Activated CD4-positive, alpha-beta T cell treated with anti-CD3 and anti-CD28 coated beads, Interleukin-2, amount 50 U/mL, for 48 hours (primary cell): Measurements from ENCODE around the gene RASSF5.

ENCODE experiments used
- DNase-seq, 2 experiments: peaks; one replicate each; pipeline ENCODE4 v3.0.0-alpha.2; 2020

The RASSF5 gene

DNA sequence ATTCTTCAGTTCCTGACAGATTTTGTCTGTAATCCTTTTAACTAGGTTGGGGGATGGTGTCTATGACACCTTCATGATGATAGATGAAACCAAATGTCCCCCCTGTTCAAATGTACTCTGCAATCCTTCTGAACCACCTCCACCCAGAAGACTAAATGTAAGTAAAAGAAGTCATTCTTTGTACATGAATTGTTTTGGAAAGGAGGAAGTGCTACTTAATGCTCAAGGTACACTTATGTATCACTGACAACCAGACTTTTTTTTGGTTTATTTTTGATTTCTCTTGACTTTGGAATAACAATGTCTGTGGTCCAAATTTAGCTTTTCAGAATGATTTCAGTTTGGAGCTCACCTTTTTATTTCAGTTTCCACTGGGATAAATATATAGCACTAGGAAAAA, 130.3 kb downstream of the RASSF5 start:
- no peak for DNase-seq
